NT2/D1 (cell line): Measurements from ENCODE around the gene STRN3.

Experiments
- SUZ12 ChIP-seq: IDR thresholded peaks from 2 replicates; pipeline ENCODE4 v1.6.1; 2011; ENCODE audit not compliant: insufficient read length, insufficient read depth; ENCODE audit errors: extremely low read depth
- YY1 ChIP-seq: IDR thresholded peaks from 2 replicates; pipeline ENCODE4 v1.6.1; 2011; ENCODE audit not compliant: insufficient read length, insufficient read depth
- ZNF274 ChIP-seq: IDR thresholded peaks from 2 replicates; pipeline ENCODE4 v1.6.1; 2011; ENCODE audit warnings: mild to moderate bottlenecking, low read depth, low read length

DNA sequence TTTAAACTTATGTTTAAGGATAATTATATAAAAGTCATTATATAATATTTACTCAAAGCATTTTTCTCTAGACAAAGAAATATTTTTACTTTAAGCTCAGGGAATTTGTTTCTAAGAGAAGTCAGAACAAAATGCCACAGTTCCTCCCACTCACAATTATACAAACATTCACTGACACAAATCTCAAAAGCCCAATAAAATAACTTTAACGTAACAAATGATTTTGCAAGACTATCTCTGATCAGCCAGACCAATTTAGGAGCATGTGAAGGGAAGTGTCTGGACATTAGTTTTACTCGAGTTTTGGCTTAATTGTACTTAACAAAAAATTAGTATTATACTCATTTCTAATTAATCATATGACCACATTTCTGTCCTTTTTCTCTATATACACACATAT is 110.6 kb downstream of the STRN3 start:
- no peak for TF ChIP-seq ZNF274
- no peak for TF ChIP-seq YY1
- no peak for TF ChIP-seq SUZ12
